MV-4-11 (cell line): ENCODE data around the gene OR52E8.

Source experiments
- DNase-seq: peaks from one replicate; lab custom pipeline; 2025; lab: John Stamatoyannopoulos, UW

The OR52E8 gene

GRCh38 chr11:5857590-5857989 lies at the start of gene OR52E8:
Gene OR52E8 (minus strand): TSS chr11:5857690. CDS start chr11:5857690, 0 bp downstream.
- DNase-seq: no peak

GRCh38 chr11:5899534-5899933 lies 42.0 kb upstream of the OR52E8 start:
- no peak for DNase-seq

- DNase-seq: no peak
These were observed 35.4 kb upstream of the OR52E8 start, which contains the start of gene OR52E5 for GRCh38 chr11:5892908-5893307. Gene OR52E5 (plus strand): TSS chr11:5893208. CDS start chr11:5900777, 7,569 bp downstream.

GRCh38 chr11:5891216-5891800 lies 33.8 kb upstream of the OR52E8 start:
- no peak for DNase-seq

GRCh38 chr11:5887661-5888060 lies 30.2 kb upstream of the OR52E8 start:
- no peak for DNase-seq

GRCh38 chr11:5887172-5887571 lies 29.7 kb upstream of the OR52E8 start:
- DNase-seq: no peak

- no peak for DNase-seq
These were observed 24.3 kb upstream of the OR52E8 start for GRCh38 chr11:5881756-5882155.

- no peak for DNase-seq
These were observed 22.8 kb upstream of the OR52E8 start, which contains the start of gene OR52E4 for GRCh38 chr11:5880329-5880728. Gene OR52E4 (plus strand): TSS chr11:5880629. CDS start chr11:5884293, 3,664 bp downstream.

- DNase-seq: no peak
These were observed 21.1 kb upstream of the OR52E8 start for GRCh38 chr11:5878564-5878963.

- no peak for DNase-seq
These were observed 8.3 kb upstream of the OR52E8 start for GRCh38 chr11:5865826-5866225.

GRCh38 chr11:5851002-5851401 lies 6.5 kb downstream of the OR52E8 start:
- no peak for DNase-seq

- DNase-seq: no peak
These were observed 9.8 kb downstream of the OR52E8 start for GRCh38 chr11:5847711-5848110.

GRCh38 chr11:5846701-5847100 lies 10.8 kb downstream of the OR52E8 start:
- peak; percentile 16 for DNase-seq

- no peak for DNase-seq
These were observed 15.7 kb downstream of the OR52E8 start, which contains the start of gene OR52E6 for GRCh38 chr11:5841797-5842196. Gene OR52E6 (minus strand): TSS chr11:5841897. CDS start chr11:5841897, 0 bp downstream.

GRCh38 chr11:5837695-5838094 lies 19.8 kb downstream of the OR52E8 start:
- no peak for DNase-seq

- no peak for DNase-seq
These were observed 24.0 kb downstream of the OR52E8 start for GRCh38 chr11:5833446-5833845.

GRCh38 chr11:5831196-5831829 lies 26.2 kb downstream of the OR52E8 start:
- DNase-seq: no peak

- DNase-seq: no peak
These were observed 39.1 kb downstream of the OR52E8 start for GRCh38 chr11:5818245-5818886.

GRCh38 chr11:5815534-5815933 lies 42.0 kb downstream of the OR52E8 start:
- DNase-seq: peak; percentile 89

- DNase-seq: peak; percentile 5
These were observed 47.3 kb downstream of the OR52E8 start for GRCh38 chr11:5809905-5810795.

GRCh38 chr11:5809122-5809519 lies 48.4 kb downstream of the OR52E8 start:
- peak; percentile 7 for DNase-seq

GRCh38 chr11:5808500-5809121 lies 48.9 kb downstream of the OR52E8 start, which contains the start of gene OR52N2:
Gene OR52N2 (plus strand): TSS chr11:5808924. CDS start chr11:5820336, 11,412 bp downstream.
- peak; percentile 63 for DNase-seq
